HG03571 (cell line): ENCODE measurements around the gene TSPAN3.

Experiments
- ATAC-seq: cut with Tn5 transposase; IDR thresholded peaks from one replicate; pipeline ENCODE4 v1.9.1; 2021; ENCODE audit not compliant: unreplicated experiment

The TSPAN3 gene

DNA sequence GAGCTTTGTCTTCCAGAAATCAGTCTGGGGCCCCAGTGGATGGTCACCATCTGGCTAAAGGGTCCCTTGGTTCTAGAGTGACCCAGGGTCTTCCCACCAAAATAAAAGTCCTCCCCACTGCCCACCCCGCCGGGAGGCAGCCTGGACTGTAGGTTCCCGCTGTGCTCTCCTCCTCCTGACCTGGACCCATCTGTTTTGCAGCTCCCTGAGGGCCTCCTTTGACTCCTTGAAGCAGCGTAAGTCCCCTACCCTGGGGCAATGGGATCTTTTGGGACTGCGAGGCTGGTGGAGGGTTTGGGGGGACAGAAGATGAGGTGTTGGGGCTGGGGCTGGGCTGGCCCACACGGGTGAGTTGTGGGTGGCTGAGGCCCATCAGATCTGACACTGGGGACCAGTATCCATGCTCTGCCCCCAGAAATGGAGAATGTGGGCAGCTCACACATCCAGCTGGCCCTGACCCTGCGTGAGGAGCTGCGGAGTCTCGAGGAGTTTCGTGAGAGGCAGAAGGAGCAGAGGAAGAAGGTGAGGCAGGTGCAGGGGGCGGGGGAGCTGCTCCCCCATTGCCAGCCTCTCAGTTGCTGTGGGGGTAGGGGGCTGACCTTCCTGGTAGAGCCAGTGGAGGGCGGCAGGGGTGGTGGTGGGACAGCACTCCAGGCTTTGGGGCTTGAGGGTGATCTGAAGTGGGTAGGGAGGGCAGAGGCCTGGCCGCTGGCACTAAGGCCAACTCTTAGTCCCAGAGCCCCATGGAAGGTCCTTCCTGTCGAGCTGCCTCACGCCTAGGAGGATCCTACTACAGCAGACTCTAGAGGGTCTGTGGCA is 45.6 kb downstream of the TSPAN3 start:
- ATAC-seq: no peak

DNA sequence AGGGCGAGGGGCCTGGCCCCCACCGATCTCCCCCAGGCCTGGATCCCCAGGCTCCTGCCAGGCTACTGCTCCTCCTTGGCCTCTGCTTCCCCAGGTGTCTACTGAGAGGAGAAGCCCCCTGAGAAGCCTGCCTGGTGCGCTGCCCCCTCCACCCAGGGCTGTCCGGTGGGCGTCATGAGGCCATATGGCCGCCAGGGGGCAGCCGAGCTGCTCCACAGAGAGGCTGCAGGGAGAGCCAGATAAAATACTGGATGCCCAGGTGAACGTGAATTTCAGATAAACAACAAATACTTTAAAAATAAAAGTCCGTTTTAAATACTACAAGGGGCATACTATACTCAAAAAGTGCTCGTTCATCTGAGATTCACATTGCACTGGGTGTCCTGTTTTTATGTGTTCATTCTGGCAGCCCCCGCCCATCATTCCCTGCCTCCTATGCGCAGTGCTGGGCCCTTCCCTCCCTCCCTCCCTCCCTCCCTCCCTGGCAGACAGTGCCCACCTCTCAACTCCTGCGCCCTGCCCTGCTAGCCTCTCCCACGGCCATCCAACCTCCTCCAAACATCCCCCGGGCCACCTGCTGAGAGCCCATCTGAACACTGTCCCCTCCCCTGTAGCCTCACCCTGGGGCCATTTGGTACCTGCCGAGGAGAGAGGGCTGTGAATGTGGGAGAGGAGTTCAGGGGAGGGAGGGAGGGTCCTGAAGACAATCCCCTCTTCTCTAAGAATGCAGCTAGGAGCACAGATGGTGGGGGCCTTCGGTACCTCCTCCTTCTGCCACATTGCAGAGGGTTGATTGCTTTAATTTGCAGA is 46.4 kb downstream of the TSPAN3 start:
- ATAC-seq: no peak

DNA sequence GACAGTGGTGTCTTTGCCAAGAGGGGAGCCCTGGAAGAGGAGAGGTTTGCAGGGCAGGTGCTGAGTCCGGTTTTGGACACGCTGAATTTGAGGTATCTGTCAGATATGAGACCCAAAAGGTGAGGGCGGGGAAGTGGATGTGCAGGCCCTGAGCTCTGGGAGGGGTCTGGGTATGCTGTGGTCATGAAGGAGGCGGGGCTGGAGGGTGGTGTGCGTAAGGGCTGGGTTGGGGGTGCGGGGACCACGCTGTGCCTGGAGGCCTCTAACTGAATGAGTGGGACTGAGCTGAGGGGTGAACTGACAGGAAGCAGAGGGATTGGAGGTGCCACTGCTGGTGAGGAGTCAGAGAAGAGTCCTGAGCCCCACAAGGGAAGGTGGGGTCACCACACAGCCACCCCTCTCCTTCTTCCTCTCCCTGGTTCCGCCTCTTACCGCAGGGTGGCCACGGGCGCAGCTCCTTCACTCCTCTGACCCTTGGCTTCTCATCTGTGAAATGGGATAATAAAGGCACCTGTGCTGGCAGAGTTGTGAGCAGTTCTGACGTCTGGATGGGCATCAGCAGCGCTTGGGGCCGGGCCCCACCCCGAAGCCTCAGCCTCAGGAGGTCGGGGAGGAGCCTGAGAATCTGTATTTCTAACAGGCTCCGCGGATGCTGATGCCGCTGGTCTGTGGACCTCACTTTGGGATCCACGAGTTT is 47.2 kb downstream of the TSPAN3 start:
- no peak for ATAC-seq

DNA sequence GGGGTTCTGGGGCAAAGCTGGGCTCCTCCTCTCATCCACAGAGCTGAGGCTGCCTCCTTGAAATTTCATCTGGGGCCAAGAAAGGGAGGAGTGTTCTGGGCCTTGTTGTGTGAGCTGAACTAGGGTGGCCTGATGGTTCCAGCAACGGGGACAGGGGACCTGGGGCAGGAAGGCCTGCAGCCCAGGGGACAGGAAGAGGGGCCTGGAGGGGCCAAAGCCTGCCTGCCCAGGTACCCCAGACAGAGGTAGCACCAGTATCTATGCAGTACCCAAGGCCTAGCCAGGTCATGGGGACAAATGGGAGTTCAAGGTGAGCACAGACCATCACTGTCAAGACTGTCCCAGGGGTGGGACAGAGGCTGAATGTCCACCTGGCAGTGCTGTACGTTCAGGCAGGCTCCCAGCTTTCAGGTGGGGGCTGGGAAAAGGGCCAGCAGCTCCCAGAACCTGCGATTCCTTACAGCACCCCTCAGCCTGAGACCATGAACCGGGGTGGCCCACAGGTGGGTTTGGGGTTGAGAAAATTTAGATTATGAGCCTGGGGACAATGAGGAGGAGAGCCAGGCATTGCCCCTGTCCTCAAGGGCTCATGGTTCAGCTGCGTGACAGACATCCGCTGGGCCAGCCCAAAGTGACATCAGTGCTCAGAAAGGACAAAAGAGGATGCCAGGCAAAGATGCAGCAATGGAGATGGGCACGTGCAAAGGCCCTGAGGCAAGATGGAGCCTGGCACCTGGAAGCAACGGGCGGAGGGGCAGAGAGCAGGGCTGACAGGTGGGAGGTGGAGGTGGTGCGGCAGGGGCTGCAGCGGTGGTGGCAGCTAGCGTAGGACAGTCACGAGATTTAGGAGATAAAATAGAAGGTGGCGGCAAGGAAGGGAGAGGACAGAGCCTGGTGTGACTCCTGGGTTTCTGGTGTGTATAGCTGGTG is 48.0 kb downstream of the TSPAN3 start:
- ATAC-seq: no peak

DNA sequence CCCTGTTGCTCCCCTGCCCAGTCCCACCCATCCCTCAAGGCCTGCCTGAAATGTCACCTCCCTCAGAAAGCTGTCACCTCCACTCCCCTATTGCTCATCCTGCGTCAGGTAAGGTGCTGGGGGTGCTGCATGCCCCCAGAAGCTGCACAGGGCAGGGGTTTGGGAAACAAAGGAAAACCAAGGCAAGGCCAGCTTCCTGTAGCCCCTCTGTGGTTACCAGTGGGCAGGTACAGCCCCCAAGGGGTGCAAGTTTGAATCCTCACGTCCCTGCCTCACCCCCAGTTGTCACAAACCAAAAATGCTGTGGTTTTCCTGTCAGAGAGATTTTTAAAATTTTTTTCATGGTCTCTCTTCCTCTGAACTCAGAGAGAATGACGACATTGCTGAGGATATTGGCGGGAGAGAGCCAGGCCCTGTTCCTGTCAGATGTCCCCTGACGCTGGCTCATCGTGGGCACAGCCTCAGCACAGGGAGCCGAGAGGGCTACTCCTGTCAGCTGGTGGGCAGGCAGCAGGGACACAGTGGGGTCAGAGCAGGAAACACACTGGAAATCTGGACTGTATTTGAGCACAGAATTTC is 49.0 kb downstream of the TSPAN3 start:
- ATAC-seq: no peak

DNA sequence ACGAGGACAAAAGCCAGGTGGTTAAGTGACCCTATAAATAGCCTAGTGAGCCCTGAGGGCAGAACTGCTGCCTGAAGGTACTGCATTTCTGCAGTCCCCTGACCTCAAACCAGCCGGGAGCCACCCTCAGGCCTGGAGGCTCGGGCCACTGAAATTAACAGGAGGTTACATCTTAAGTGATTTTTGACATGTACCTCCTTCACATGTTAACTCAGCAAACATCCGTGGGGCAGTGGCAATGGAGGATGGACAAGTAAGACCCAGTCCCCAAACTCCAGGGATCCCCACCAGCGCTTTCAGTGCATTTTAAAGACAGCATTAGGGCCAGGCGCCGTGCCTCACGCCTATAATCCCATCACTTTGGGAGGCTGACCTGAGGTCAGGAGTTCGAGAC is 49.8 kb downstream of the TSPAN3 start:
- ATAC-seq: no peak

DNA sequence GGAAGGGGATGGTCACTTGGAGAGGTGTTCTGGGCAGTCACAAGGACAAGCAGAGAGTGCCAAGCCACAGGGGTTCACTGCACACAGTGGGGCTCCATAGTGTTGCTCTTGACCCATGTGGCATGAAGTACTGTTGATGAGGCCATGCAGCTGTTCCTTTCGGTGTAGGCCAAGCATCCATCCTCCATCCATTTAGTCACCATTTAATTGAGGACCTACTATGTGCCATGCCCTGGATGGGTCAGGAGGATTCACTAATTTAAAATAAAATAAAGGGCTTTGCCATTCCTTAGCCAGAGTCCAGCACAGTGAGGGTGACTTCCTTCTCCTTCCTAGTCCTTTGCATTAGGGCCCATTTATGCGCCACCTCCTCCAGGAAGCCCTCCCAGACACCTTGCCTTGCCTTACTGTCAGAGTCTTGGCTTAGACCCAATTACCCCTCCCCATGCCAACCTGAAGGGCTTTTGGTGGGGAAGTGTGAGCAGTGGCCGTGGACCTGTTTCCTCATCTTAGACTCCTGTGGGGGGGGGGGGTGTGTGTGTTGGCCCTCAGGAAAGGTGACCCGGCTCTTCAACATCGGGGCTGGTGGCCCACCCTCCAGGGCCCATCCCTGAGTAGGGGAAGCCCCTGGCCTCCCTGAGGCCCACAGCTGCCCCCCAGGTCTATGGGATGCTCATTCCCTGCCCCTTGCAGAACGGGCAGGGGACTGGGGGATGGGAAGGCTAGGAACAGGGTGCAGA is 50.4 kb downstream of the TSPAN3 start:
- no peak for ATAC-seq

DNA sequence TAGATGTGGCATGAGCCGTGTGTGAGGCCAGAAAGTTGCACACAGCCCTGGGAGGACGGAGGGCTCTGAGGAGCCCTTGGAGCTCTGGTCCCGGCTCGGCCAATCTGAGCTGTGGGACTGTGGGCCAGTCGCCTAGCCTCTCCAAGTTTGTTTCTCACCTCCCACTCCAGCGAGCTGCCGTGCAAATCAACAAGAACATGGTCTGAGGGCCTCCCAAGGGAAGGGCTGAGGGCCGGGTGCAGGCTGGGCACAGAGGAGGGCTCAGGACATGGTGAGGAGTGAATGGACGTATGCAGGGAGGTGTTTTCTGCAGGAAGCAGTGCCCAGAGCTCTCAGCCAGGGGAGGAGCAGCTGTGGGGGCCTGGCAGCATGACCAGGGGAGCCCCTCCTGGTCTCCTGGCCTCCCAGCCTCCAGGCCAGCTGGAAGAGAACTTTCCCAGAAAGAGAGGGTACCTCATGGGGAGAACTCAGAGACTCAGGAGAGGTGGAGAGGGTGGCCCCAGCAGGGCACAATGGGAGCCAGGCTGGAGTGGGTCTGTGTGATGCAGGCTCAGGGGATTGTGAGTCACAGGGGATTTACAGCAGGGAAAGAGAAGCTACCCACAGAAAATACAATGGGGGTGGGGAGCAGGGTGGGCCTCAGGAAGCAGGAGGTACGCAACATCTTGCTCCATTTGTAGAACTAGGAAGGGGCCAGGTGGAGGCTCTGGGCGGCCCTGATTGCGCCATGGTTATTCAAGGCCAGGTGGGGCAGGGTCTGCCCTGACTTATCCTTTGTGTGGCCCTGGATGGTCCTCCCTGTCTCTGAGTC is 51.2 kb downstream of the TSPAN3 start:
- no peak for ATAC-seq

DNA sequence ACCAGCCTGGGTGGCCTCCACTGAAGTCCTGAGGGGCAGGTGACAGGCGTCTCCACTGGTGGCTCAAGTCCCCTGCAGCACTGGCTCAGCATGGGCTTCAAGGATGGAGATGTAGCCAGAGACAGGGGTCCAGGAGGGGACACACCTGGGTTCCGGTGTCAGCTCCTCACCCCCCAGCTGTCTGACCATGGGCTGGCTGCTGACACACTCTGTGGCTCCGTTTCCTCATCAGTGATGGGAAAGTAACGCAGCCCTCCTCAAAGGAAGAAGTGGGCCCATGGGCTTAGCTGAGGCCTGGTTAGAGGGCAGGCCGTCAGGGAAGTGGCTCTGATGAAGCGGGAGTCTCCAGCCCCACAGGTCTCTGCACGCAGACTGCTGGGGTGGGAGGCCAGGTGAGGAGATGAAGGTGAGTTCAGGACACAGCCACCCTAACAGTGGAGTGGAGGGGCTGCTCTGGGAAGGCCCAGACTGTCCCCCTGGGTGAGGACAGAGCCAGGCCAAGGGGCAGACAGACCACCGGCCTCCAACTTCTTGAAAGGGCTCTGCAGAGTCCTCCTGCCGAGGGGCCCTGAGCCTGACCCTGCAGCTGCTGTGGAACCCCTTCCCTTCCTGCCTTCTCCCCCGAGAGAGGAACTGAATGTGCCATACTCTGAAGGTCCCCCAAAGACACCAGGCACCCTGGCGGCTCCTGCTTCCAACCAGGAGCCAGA is 52.0 kb downstream of the TSPAN3 start:
- no peak for ATAC-seq

DNA sequence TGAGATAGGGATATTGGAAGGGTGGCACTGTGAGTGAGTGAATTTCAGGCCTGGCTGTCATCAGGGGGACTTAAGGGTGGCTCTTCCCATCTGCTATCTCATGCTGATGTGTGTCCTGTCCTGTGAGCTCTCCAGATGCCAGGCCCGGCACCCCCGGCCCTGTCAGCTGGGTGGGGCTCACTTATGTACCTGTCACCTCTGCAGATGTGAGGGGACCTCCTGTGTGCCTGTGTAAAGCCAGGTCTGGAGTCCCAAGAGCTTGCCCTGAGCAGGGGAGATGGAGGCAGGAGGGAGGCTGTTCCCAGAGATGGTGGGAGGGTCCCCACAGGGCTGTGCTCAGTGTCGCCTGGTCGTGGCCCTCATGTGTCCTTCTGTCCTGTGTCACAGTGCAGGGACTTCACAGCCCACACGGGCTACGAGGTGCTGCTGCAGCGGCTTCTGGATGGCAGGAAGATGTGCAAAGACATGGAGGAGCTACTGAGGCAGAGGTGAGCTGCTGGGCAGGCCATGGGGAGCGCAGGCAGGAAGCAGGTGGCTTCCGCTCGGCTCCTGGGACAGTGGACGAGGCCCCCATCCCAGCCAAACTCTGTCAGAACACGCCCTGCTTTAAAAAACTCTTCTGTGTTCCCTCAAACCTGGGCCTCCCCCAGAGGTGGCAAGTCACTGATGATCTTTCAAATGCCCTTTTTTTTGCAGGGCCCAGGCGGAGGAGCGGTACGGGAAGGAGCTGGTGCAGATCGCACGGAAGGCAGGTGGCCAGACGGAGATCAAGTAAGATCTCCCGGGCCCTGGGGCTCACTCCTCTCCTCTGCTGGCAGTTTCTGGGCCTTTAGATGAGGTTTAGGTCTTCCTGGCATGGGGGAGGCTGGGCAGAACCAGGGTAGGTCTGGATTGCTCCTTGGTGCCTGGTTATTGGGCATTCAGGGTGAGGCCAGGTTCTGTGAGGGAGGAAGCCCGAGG is 52.9 kb downstream of the TSPAN3 start:
- no peak for ATAC-seq

DNA sequence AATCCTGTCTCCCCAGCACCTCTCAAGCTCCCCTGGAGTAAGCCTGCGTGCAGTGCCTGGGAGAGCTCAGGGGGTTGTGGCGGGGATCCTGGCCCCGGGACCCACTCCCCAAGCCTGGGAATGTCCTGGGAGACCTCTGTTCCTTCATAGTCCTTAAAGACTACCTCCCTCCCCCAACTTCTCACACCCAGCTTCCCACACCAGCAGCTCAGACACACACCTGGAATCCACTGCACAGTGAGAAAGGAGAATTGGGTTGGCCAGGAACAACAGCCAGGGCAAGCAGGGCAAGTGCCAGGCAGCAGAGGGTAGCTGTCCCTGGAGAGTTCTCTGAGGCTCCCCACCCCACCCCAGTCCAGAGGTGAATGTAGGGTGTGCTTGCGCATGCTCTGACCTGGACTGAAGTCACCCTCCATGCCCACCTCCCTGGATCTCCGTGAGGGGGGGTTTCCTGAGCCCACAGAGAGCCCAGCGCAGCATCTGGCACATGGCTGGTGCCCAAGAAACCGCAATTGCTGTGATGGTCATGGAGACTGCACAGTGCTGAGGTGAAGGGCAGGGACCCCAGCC is 53.7 kb downstream of the TSPAN3 start:
- ATAC-seq: no peak

DNA sequence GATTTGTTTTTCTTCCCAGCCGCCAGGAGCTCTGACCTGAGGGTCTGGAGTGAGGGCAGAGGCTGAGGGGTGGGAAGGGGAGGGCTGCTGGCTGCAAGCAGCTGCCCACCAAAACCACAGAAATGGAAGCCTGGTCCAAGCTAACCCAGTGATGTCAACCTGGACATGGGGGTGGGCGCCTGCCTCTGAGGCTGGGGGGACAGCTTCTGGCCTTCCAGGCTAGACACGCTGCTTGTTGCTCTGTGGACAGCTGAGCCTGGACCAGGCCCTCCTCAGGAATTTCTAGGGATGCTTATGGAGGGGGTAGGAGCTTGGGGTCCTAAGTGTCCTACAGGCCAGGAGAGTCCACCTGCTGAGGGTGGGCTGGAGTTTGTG is 54.6 kb downstream of the TSPAN3 start:
- ATAC-seq: no peak

DNA sequence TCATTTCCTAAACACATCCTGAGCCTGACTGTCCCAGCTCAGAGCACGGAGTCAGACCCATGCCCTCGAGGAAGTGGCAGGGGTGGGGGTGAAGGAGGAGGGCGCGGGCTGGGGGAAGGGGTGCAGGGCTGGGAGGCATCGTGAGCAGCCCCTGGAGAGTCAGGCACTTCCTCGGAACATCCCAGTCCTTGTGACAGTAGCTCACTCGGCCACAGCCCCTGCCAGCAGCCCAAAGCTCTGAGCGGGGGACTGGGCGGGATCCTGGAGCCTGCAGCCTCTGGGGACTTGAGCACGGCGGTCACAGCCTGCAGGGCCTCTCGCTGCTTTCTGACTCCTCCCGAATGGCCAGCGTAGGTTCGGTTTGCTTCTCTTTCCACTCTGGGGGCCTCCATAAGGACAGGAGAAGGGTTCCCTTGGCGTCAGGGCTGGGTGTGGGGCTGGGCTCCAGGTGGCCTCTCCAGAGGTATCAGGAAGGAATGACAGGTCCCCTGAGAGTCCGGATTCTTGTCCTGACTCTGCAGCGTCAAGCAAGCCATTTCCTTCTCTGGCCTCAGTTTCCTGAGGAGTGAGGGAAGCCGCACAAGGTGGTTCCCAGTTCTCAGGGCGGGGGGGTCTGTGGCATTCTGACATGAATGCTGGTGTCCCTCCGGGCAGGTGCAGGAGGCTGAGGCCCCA is 55.1 kb downstream of the TSPAN3 start:
- no peak for ATAC-seq

DNA sequence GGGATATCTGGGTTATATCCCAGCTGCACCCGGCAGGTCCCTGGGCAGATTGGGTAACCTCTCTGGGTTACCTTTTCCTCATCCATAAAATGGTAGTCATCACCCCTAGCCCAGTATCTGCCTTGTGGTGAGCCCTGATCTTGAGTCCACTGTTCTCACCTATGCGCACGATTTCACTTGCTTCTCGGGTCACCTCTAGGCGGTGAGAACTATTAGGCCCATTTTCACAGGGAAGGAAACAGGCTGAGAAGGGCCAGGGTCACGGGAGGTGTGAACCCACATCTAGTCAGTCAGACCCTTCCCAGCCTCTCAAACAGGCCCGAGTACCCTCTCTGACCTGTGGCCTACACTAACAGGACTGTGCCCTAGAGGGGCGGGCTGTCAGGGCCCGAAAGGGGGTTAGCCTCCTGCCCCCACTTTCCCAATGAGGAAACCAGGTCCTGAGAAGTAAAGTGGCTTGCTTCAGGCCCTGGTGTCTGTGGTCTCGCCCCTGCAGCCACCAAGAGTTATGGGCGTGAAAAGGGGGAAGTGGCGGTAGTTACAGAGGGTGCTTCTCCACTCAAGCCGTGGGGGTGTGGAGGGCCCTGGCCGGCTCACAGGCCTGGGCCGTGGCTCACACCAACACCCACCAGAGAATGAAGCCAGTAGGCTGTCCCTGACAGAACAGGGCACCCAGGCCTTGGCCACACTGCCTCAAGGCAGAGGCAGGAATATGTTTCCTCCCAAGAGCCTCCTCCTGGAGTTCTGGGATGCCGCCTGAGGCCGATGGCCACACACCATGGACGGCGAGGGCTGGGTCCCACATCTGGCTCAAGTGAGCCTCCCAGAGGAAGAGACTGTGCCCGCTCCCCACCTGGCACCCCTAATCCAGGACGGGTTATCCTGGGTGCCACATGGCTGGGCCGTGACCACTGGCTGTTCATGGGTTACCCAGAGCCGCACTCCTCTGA is 56.5 kb downstream of the TSPAN3 start:
- peak; percentile 67 for ATAC-seq

DNA sequence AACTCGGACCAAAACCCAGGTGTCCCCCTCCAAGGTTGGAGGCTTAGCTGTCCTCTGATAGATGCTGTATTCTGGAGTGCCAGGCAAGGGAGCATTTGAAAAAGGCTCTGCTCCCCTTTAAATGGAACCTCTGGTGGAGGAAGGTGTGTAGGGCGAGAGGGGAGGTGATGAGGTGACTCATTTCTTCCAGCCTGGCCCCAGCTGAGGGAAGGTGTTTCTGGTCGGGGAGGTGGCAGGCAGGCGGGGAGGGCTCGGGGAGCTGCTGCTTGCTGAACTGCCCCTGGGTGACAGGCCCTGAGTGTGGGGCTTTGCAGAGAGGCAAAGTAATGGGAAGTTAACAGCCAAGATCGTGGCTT is 57.2 kb downstream of the TSPAN3 start:
- ATAC-seq: peak; percentile 22
